ENCODE data around the gene GABRG3.

GRCh38 chr15:27570746-27571145 lies 599.8 kb downstream of the GABRG3 start:
- no peak for TF ChIP-seq CTCF (IDR thresholded peaks at IDR 0.05)
- TF ChIP-seq EP300 (IDR thresholded peaks at IDR 0.05): no peak
